ENCODE data around the gene DPH5.

The DPH5 gene

GRCh38 chr1:101005871-101006270 is 19.7 kb downstream of the DPH5 start:
- TF ChIP-seq OSR1 (CRISPR knock-in tag; IDR thresholded peaks at IDR 0.05) (no peak), ZC3H10 (CRISPR knock-in tag; IDR thresholded peaks at IDR 0.05) (no peak), ZFP3 (CRISPR knock-in tag; IDR thresholded peaks at IDR 0.05) (no peak), CSRNP3 (CRISPR knock-in tag; IDR thresholded peaks at IDR 0.05) (no peak), GLIS3 (CRISPR knock-in tag; IDR thresholded peaks at IDR 0.05) (no peak), POU6F1 (CRISPR knock-in tag; IDR thresholded peaks at IDR 0.05; ENCODE audit: borderline replicate concordance, low read depth) (no peak), ZFP30 (CRISPR knock-in tag; IDR thresholded peaks at IDR 0.05) (no peak), TCF4 (CRISPR knock-in tag; IDR thresholded peaks at IDR 0.05; ENCODE audit: borderline replicate concordance) (no peak), ZNF565 (CRISPR knock-in tag; conservative IDR thresholded peaks at IDR 0.05; ENCODE audit: low read depth) (no peak), PATZ1 (CRISPR knock-in tag; IDR thresholded peaks at IDR 0.05; ENCODE audit: borderline replicate concordance) (no peak; the same call in 1 of the 2 replicates), CSDC2 (CRISPR knock-in tag; IDR thresholded peaks at IDR 0.05) (no peak), RARB (CRISPR knock-in tag; IDR thresholded peaks at IDR 0.05) (no peak), ARNTL (CRISPR knock-in tag; IDR thresholded peaks at IDR 0.05; ENCODE audit: borderline replicate concordance, low read depth) (no peak), SNAI2 (CRISPR knock-in tag; IDR thresholded peaks at IDR 0.05) (no peak)
- ATAC-seq = no peak

GRCh38 chr1:101005183-101005582 is 20.4 kb downstream of the DPH5 start:
- no peak for ATAC-seq
- TF ChIP-seq CSRNP3 (CRISPR knock-in tag; IDR thresholded peaks at IDR 0.05) (no peak), ZNF8 (CRISPR knock-in tag; IDR thresholded peaks at IDR 0.05) (no peak), ZFP30 (CRISPR knock-in tag; IDR thresholded peaks at IDR 0.05) (no peak), PATZ1 (CRISPR knock-in tag; IDR thresholded peaks at IDR 0.05; ENCODE audit: borderline replicate concordance) (no peak), RARB (CRISPR knock-in tag; IDR thresholded peaks at IDR 0.05) (no peak), ZC3H10 (CRISPR knock-in tag; IDR thresholded peaks at IDR 0.05) (no peak), ZFP3 (CRISPR knock-in tag; IDR thresholded peaks at IDR 0.05) (no peak), POU6F1 (CRISPR knock-in tag; IDR thresholded peaks at IDR 0.05; ENCODE audit: borderline replicate concordance, low read depth) (no peak), ISL1 (CRISPR knock-in tag; IDR thresholded peaks at IDR 0.05) (no peak), BACH2 (CRISPR knock-in tag; IDR thresholded peaks at IDR 0.05; ENCODE audit: borderline replicate concordance) (no peak), ZNF565 (CRISPR knock-in tag; conservative IDR thresholded peaks at IDR 0.05; ENCODE audit: low read depth) (no peak), TCF4 (CRISPR knock-in tag; IDR thresholded peaks at IDR 0.05; ENCODE audit: borderline replicate concordance) (no peak), ESRRG (CRISPR knock-in tag; IDR thresholded peaks at IDR 0.05) (no peak), CREB5 (CRISPR knock-in tag; IDR thresholded peaks at IDR 0.05; ENCODE audit: low read depth) (no peak)

Data from SK-N-SH treated with all-trans-retinoic acid at 6 μM for 48 hours (cell line).